ENCODE measurements around the gene BIK. TPM values are rescaled to one million over a fixed set of nuclear protein-coding genes. Genes with fewer than 3 reads are reported as not detected.

Gene BIK
- total RNA-seq, 6 experiments from 2014 or later, result 0.20 TPM; not detected in 5

DNA sequence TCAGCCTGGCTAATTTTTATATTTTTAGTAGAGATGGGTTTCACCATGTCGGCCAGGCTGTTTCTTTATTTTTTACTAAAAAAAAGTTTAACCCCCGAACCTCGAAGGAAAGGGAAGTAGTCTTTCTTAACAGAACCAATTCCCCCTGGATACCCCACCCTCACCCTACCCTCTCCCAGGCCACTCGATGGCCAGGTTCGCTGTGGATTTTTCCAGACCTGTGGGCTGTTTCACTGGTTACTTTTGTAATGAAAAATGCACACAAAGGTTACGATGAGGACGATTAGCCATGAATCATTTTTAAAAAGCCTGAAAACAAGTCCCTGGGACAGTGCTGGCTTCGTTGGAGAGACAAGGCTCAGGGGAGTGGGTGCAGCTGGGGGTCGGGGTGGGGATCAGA, 43.3 kb downstream of the BIK start:
- peaks cover 18% of the 10 kb centered on the region for H3K4me1 Mint-ChIP-seq (ENCODE audit: low read depth)
- no peak overlapping the region for H3K27ac Mint-ChIP-seq
- DNase-seq, result no peak
- H3K4me3 Mint-ChIP-seq, result peak overlapping the region; percentile 42; the same call in 1 of the 2 replicates
- TF ChIP-seq, protein P1, sequence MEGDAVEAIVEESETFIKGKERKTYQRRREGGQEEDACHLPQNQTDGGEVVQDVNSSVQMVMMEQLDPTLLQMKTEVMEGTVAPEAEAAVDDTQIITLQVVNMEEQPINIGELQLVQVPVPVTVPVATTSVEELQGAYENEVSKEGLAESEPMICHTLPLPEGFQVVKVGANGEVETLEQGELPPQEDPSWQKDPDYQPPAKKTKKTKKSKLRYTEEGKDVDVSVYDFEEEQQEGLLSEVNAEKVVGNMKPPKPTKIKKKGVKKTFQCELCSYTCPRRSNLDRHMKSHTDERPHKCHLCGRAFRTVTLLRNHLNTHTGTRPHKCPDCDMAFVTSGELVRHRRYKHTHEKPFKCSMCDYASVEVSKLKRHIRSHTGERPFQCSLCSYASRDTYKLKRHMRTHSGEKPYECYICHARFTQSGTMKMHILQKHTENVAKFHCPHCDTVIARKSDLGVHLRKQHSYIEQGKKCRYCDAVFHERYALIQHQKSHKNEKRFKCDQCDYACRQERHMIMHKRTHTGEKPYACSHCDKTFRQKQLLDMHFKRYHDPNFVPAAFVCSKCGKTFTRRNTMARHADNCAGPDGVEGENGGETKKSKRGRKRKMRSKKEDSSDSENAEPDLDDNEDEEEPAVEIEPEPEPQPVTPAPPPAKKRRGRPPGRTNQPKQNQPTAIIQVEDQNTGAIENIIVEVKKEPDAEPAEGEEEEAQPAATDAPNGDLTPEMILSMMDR (IDR thresholded peaks at IDR 0.05), result no peak
- H3K9me3 Mint-ChIP-seq, result no peaks in the 10 kb centered on the region
- peaks cover 3% of the 10 kb centered on the region; the same call in 1 of the 2 replicates for H3K36me3 Mint-ChIP-seq (ENCODE audit: low read depth)
- peaks cover 4% of the 10 kb centered on the region for H3K27me3 Mint-ChIP-seq (ENCODE audit: insufficient read depth)

DNA sequence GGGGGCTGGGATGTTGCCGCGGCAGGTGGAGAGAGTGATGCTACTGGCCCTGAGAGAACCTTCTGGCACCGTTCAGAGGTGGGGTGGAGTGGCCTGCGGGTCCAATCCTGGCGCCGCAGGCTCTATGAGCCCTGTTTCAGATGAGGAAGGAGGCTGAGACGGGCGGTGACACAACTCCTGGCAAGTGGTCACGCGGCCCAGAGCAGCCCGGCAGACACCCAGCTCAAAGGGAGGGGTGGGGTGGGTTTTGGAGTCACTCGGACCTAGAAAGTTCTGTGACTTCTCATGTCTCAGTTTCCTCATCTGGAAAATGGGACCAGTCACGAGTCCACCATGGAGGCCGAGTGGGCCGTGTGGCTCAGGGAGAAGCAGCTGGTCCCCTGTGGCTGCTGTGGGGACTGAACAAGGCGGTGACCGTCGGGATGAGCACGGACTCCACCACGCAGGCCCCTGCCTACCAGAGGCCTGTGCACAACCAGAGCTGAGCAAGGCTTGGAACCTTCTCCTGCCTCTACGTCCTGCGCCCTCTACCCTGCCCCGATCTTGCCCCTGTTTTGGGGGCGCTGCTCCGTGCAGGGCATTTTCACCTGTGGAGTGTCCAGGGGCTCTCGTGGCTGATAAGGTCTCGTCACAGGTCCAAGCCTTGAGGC, 44.5 kb downstream of the BIK start:
- Mint-ChIP-seq H3K36me3 (ENCODE audit: low read depth) (peaks cover 3% of the 10 kb centered on the region; the same call in 1 of the 2 replicates), H3K27me3 (ENCODE audit: insufficient read depth) (peaks cover 4% of the 10 kb centered on the region), H3K4me1 (ENCODE audit: low read depth) (peaks cover 18% of the 10 kb centered on the region), H3K9me3 (no peaks in the 10 kb centered on the region), H3K4me3 (no peak overlapping the region), H3K27ac (no peak overlapping the region)
- TF ChIP-seq, protein P1 (IDR thresholded peaks at IDR 0.05), result no peak
- no peak for DNase-seq

DNA sequence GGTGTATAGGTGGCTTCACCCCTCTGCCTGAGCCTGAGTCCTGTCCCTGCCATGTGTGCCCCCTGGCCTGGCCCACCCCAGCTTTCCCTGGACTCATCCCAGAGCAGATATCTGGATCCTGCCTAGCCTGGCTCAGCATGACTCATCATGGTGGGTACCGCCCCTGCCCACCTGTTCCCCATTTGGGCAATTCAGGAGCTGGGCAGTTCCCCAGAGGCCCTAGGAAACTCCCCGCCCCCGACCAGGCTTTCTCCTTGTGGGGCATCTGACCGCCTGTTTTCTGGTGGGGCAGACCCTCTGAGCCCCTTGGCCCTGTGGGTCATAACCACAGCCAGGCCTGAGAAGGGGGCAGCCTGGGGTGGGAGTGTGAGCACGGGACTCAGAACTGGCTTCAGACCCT, 45.2 kb downstream of the BIK start:
- H3K4me1 Mint-ChIP-seq (ENCODE audit: low read depth), result peaks cover 16% of the 10 kb centered on the region
- peaks cover 3% of the 10 kb centered on the region; the same call in 1 of the 2 replicates for H3K36me3 Mint-ChIP-seq (ENCODE audit: low read depth)
- no peak overlapping the region for H3K27ac Mint-ChIP-seq
- TF ChIP-seq, protein P1 (IDR thresholded peaks at IDR 0.05), result no peak
- H3K9me3 Mint-ChIP-seq, result no peaks in the 10 kb centered on the region
- DNase-seq, result no peak
- peaks cover 4% of the 10 kb centered on the region for H3K27me3 Mint-ChIP-seq (ENCODE audit: insufficient read depth)
- H3K4me3 Mint-ChIP-seq, result no peak overlapping the region

DNA sequence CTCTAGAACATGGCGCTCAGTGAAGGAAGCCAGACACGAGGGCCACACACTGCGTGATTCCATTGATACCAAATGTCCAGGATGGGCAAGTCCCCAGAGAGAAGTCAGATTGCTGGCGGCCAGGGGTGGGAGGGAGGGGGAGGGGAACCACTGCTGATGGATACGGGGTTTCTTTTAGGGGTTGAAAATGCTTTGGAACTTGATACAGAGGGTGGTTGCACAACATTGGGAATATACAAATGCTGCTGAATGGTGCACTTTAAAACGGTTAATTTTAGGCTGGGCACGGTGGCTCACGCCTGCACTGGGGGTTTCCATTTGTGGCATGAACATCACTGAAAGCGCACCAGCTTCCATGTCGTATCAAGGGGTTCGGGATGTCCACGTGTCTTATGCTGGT, 45.9 kb downstream of the BIK start:
- no peak for DNase-seq
- H3K27ac Mint-ChIP-seq, result no peak overlapping the region
- no peaks in the 10 kb centered on the region for H3K9me3 Mint-ChIP-seq
- no peak overlapping the region for H3K4me3 Mint-ChIP-seq
- H3K36me3 Mint-ChIP-seq (ENCODE audit: low read depth), result peaks cover 3% of the 10 kb centered on the region; the same call in 1 of the 2 replicates
- TF ChIP-seq, protein P1 (IDR thresholded peaks at IDR 0.05), result no peak
- peaks cover 2% of the 10 kb centered on the region; the same call in 1 of the 2 replicates for H3K27me3 Mint-ChIP-seq (ENCODE audit: insufficient read depth)
- H3K4me1 Mint-ChIP-seq (ENCODE audit: low read depth), result peaks cover 12% of the 10 kb centered on the region

DNA sequence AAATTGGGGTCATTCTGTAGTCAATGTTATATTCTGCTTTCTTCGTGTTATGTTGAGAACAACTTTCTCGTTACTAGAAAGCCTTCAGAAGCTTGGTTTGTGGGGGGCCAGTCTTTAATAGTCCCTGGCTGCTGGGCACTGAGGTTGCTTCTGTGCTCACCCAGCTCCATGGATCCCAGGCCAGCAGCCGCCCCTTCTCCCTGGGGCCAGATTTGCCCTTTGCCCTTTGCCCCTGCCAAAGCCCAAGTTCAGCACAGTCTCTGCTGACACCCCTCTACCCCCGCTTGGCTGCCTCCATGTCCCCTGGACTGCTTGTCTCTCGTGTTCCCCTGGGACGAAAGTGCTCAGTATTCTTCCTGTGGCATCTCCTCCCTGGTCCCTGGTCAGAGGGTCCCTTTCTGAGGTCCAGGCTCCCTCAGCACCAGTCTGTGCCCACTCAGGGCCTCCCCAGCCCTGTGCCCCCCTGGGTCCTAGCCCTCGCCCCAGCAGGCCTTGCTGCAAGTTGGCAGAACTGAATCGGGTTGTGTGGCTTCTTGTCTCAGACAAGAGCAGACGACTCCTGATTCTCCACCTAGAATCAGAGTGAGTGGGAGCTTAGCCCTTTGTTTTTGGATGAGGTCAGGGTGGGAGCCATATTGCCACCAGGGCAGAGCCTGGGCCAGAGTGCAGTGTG, 47.5 kb downstream of the BIK start:
- Mint-ChIP-seq H3K4me1 (ENCODE audit: low read depth) (peaks cover 9% of the 10 kb centered on the region), H3K27me3 (ENCODE audit: insufficient read depth) (peaks cover 2% of the 10 kb centered on the region), H3K4me3 (no peak overlapping the region), H3K9me3 (no peaks in the 10 kb centered on the region), H3K36me3 (ENCODE audit: low read depth) (peaks cover 3% of the 10 kb centered on the region; the same call in 1 of the 2 replicates), H3K27ac (no peak overlapping the region)
- TF ChIP-seq, protein P1 (IDR thresholded peaks at IDR 0.05), result no peak
- DNase-seq, result no peak
